ENCODE results near the gene GPR146.

- TF ChIP-seq POLR2A (IDR thresholded peaks at IDR 0.05; ENCODE audit: insufficient read depth in 1 of 2, low read depth in 2 of 2, low read length in 2 of 2), result no peak
- TF ChIP-seq PHF8 (CRISPR knock-in tag; IDR thresholded peaks at IDR 0.05), result no peak
Measured at GRCh38 chr7:1021366-1021765, 23.0 kb upstream of the GPR146 start.

Data from HepG2 (cell line).